HG03354 (cell line): Measurements from ENCODE around the gene YWHAH.
A peak's percentile ranks its signal among the peaks of the same experiment; 100 is the strongest.

Source experiments
- ATAC-seq: cut with Tn5 transposase; IDR thresholded peaks from one replicate; pipeline ENCODE4 v1.9.1; 2021; ENCODE audit warnings: mild to moderate bottlenecking; ENCODE audit not compliant: unreplicated experiment, poor library complexity, severe bottlenecking

Gene YWHAH

GRCh38 chr22:31943978-31944699, at the start of gene YWHAH:
Gene YWHAH, plus strand, starts transcription at chr22:31944535. Its CDS starts 199 bp downstream, at chr22:31944734.
- peak; percentile 70 for ATAC-seq

GRCh38 chr22:31895411-31896123, 48.8 kb upstream of the YWHAH start:
- ATAC-seq = no peak

- ATAC-seq = no peak
Observed at GRCh38 chr22:31896472-31896871, 47.9 kb upstream of the YWHAH start.

GRCh38 chr22:31897842-31898805, 46.2 kb upstream of the YWHAH start:
- no peak for ATAC-seq

- ATAC-seq = no peak
Observed at GRCh38 chr22:31898926-31899325, 45.4 kb upstream of the YWHAH start.

- no peak for ATAC-seq
Observed at GRCh38 chr22:31899669-31900068, 44.7 kb upstream of the YWHAH start.

GRCh38 chr22:31901388-31902137, 42.8 kb upstream of the YWHAH start:
- ATAC-seq = no peak

- ATAC-seq = no peak
Observed at GRCh38 chr22:31904651-31905050, 39.7 kb upstream of the YWHAH start.

GRCh38 chr22:31905356-31905755, 39.0 kb upstream of the YWHAH start:
- no peak for ATAC-seq

- ATAC-seq = no peak
Observed at GRCh38 chr22:31906086-31906485, 38.2 kb upstream of the YWHAH start.

- no peak for ATAC-seq
Observed at GRCh38 chr22:31906569-31906968, 37.8 kb upstream of the YWHAH start.

- no peak for ATAC-seq
Observed at GRCh38 chr22:31909977-31910376, 34.4 kb upstream of the YWHAH start.

GRCh38 chr22:31911565-31912406, 32.5 kb upstream of the YWHAH start:
- ATAC-seq = no peak

- no peak for ATAC-seq
Observed at GRCh38 chr22:31912407-31912743, 32.0 kb upstream of the YWHAH start.

- ATAC-seq = no peak
Observed at GRCh38 chr22:31915586-31915985, 28.7 kb upstream of the YWHAH start.

GRCh38 chr22:31917227-31917921, 27.0 kb upstream of the YWHAH start:
- no peak for ATAC-seq

GRCh38 chr22:31919730-31920129, 24.6 kb upstream of the YWHAH start:
- ATAC-seq = no peak

- ATAC-seq = no peak
Observed at GRCh38 chr22:31920306-31920705, 24.0 kb upstream of the YWHAH start.
